Gastrocnemius medialis (tissue), 4 donors: ENCODE measurements around the gene UGP2.

ENCODE experiments used
- POLR2A ChIP-seq, 2 donors: fragments of 450-650 bp; IDR thresholded peaks; one replicate each; pipeline ENCODE4 v1.6.1; 2017; ENCODE audit warnings: antibody characterized with exemption in 2 of 2, mild to moderate bottlenecking in 2 of 2, moderate library complexity in 2 of 2
- TF ChIP-seq, protein P1 (sequence below), 5 experiments: fragments of 450-650 bp in 3 of 5; fragments of 200-600 bp in 2 of 5; sonication (generic) in 2 of 5; IDR thresholded peaks in 4 of 5; conservative IDR thresholded peaks in 1 of 5; 1 replicate in 4 of 5; 2 replicates in 1 of 5; pipeline ENCODE4 v1.5.1; 2016 to 2019; ENCODE audit warnings: antibody characterized with exemption in 5 of 5, mild to moderate bottlenecking in 3 of 5, moderate library complexity in 3 of 5

DNA sequence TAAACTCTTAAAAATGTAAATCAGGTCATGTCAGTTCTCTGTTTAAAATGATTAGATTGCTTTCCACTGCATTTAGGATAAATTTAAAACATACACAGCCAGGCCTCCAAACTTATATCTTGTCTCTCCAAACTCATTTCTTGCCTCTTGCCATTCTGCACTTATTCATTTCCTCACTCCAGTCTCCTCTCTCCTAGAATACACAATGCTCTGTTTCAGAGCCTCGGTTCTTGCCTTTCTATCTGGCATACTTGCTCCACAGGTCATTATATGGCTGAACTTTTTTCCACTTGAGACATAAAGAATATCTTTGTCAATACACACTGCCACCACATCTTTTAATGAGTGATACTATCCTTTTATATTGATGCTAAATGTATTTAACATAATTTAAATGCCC lies 10.5 kb upstream of the UGP2 start:
- TF ChIP-seq POLR2A (IDR thresholded peaks at IDR 0.05), result no peak
- TF ChIP-seq, protein P1, sequence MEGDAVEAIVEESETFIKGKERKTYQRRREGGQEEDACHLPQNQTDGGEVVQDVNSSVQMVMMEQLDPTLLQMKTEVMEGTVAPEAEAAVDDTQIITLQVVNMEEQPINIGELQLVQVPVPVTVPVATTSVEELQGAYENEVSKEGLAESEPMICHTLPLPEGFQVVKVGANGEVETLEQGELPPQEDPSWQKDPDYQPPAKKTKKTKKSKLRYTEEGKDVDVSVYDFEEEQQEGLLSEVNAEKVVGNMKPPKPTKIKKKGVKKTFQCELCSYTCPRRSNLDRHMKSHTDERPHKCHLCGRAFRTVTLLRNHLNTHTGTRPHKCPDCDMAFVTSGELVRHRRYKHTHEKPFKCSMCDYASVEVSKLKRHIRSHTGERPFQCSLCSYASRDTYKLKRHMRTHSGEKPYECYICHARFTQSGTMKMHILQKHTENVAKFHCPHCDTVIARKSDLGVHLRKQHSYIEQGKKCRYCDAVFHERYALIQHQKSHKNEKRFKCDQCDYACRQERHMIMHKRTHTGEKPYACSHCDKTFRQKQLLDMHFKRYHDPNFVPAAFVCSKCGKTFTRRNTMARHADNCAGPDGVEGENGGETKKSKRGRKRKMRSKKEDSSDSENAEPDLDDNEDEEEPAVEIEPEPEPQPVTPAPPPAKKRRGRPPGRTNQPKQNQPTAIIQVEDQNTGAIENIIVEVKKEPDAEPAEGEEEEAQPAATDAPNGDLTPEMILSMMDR (IDR thresholded peaks at IDR 0.05 in 4 of 5, conservative IDR thresholded peaks at IDR 0.05 in 1 of 5), result no peak
